HCT116 (cell line): ENCODE measurements around the gene HSPB8. TPM values are rescaled to one million over a fixed set of nuclear protein-coding genes. Genes with fewer than 3 reads are reported as not detected.

Source experiments
- ATAC-seq: fragments of 200-7000 bp; cut with Tn5 transposase; 2 replicates; pipeline ENCODE4 v1.9.1; 2020; ENCODE audit warnings: mild to moderate bottlenecking, moderate library complexity
- BruUV-seq: library from RNA; stranded (reverse); fragments of 400-500 nt; replicated peaks from 2 replicates; lab custom pipeline; 2021; lab: Mats Ljungman, UMichigan
- CTCF ChIA-PET: fragments of 300-600 bp; sonication (Branson Sonifier 250); formaldehyde crosslinking; loops from one replicate; lab custom pipeline; 2021; ENCODE audit warnings: antibody characterized with exemption; lab: Charles Lee
- POLR2A ChIA-PET: fragments of 300-600, 350-600 bp; sonication (Branson Sonifier 250); formaldehyde crosslinking; loops from one replicate; lab custom pipeline; 2021; ENCODE audit warnings: antibody characterized with exemption; lab: Charles Lee
- RAD21 ChIA-PET, 2 experiments: fragments of 300-600 bp; sonication (Branson Sonifier 250); formaldehyde crosslinking; loops; one replicate each; lab custom pipeline; 2023; ENCODE audit warnings: low total read pairs in 2 of 2; ENCODE audit not compliant: uncharacterized antibody in 2 of 2, unreplicated experiment in 2 of 2, low non-redundant PET in 1 of 2; lab: Charles Lee
- DNase-seq: peaks from one replicate; pipeline ENCODE4 v3.0.0-alpha.2; 2010; ENCODE audit warnings: low read depth, low spot score
- H2AFZ ChIP-seq: fragments of 200-600 bp; shearing (Covaris generic), sonication (generic); 2 replicates; pipeline ENCODE4 v1.6.1; 2017; ENCODE audit warnings: low read depth, mixed run types, mixed read lengths, antibody characterized with exemption, low read length; ENCODE audit not compliant: poor library complexity, severe bottlenecking
- H3K27ac ChIP-seq: 2 replicates; pipeline ENCODE4 v1.5.1; 2012; ENCODE audit warnings: low read depth, low read length
- H3K27me3 ChIP-seq: fragments of 200-600 bp; sonication (generic); 2 replicates; pipeline ENCODE4 v1.6.1; 2016; ENCODE audit warnings: mixed run types, low read length, mixed read lengths; ENCODE audit not compliant: insufficient read depth
- H3K36me3 ChIP-seq, 2 experiments: fragments of 200-500 bp in 1 of 2; fragments of 200-600 bp in 1 of 2; sonication (Bioruptor generic) in 1 of 2; sonication (generic) in 1 of 2; 2 replicates each; pipeline versions ENCODE4 v1.5.1 to v1.6.1; 2014 to 2016; ENCODE audit warnings: low read length in 2 of 2, inconsistent platforms in 1 of 2, mixed read lengths in 1 of 2, mixed run types in 1 of 2; ENCODE audit not compliant: insufficient read depth in 2 of 2, control insufficient read depth in 1 of 2
- H3K4me1 ChIP-seq, 2 experiments: fragments of 200-600 bp in 1 of 2; sonication (generic) in 1 of 2; 2 replicates each; pipeline versions ENCODE4 v1.5.1 to v1.6.1; 2012 to 2017; ENCODE audit warnings: low read length in 2 of 2, inconsistent platforms in 1 of 2, mild to moderate bottlenecking in 1 of 2, mixed read lengths in 1 of 2, mixed run types in 1 of 2, moderate library complexity in 1 of 2; ENCODE audit not compliant: insufficient read depth in 2 of 2, control insufficient read depth in 1 of 2
- H3K4me2 ChIP-seq: fragments of 200-600 bp; sonication (generic); 2 replicates; pipeline ENCODE4 v1.6.1; 2017; ENCODE audit warnings: mixed run types, low read length, mixed read lengths
- H3K4me3 ChIP-seq, 2 experiments: fragments of 200-600 bp in 1 of 2; sonication (generic) in 1 of 2; replicated peaks in 1 of 2; 2 replicates each; pipeline ENCODE4 v1.5.1; 2011 to 2016; ENCODE audit warnings: low read length in 2 of 2, control low read depth in 1 of 2, low read depth in 1 of 2, mild to moderate bottlenecking in 1 of 2, mixed read lengths in 1 of 2, mixed run types in 1 of 2
- H3K79me2 ChIP-seq: fragments of 200-600 bp; sonication (generic); 2 replicates; pipeline ENCODE4 v1.6.1; 2017; ENCODE audit warnings: mild to moderate bottlenecking, mixed run types, low read length, moderate library complexity, mixed read lengths; ENCODE audit not compliant: insufficient read depth
- H3K9ac ChIP-seq: fragments of 200-600 bp; sonication (generic); 2 replicates; pipeline ENCODE4 v1.6.1; 2016; ENCODE audit warnings: low read length, mixed read lengths
- H3K9me2 ChIP-seq: fragments of 200-600 bp; sonication (generic), shearing (Covaris generic); 2 replicates; pipeline ENCODE4 v1.6.1; 2017; ENCODE audit warnings: mixed run types, mild to moderate bottlenecking, moderate library complexity; ENCODE audit not compliant: insufficient read depth
- H3K9me3 ChIP-seq, 2 experiments: fragments of 200-500 bp in 1 of 2; fragments of 200-600 bp in 1 of 2; sonication (Bioruptor generic) in 1 of 2; sonication (generic) in 1 of 2; 2 replicates each; pipeline ENCODE4 v1.6.1; 2014 to 2017; ENCODE audit warnings: low read length in 2 of 2, mixed read lengths in 2 of 2, inconsistent platforms in 1 of 2, low read depth in 1 of 2, mild to moderate bottlenecking in 1 of 2, mixed run types in 1 of 2, moderate library complexity in 1 of 2; ENCODE audit not compliant: control insufficient read depth in 1 of 2, insufficient read depth in 1 of 2
- H4K20me1 ChIP-seq: fragments of 200-600 bp; sonication (generic), shearing (Covaris generic); 2 replicates; pipeline ENCODE4 v1.6.1; 2017; ENCODE audit warnings: mixed run types, mild to moderate bottlenecking, moderate library complexity; ENCODE audit not compliant: insufficient read depth
- CBX3 ChIP-seq: IDR thresholded peaks from 2 replicates; pipeline ENCODE4 v1.6.1; 2012; ENCODE audit warnings: low read depth
- CEBPB ChIP-seq: IDR thresholded peaks from 2 replicates; pipeline ENCODE4 v1.6.1; 2012; ENCODE audit warnings: low read depth
- EGR1 ChIP-seq: IDR thresholded peaks from 2 replicates; pipeline ENCODE4 v1.6.1; 2012; ENCODE audit warnings: low read depth
- ELF1 ChIP-seq: IDR thresholded peaks from 2 replicates; pipeline ENCODE4 v1.6.1; 2012; ENCODE audit warnings: low read depth, borderline replicate concordance
- MAX ChIP-seq: IDR thresholded peaks from 2 replicates; pipeline ENCODE4 v1.6.1; 2012
- REST ChIP-seq: IDR thresholded peaks from 2 replicates; pipeline ENCODE4 v1.6.1; 2012; ENCODE audit warnings: low read depth
- SRF ChIP-seq: IDR thresholded peaks from 2 replicates; pipeline ENCODE4 v1.6.1; 2012; ENCODE audit warnings: low read depth
- TCF7L2 ChIP-seq: IDR thresholded peaks from 2 replicates; pipeline ENCODE4 v1.7.0; 2011; ENCODE audit warnings: borderline replicate concordance, inconsistent platforms; ENCODE audit not compliant: insufficient read depth, insufficient read length; ENCODE audit errors: extremely low read depth
- ZBTB33 ChIP-seq: IDR thresholded peaks from 2 replicates; pipeline ENCODE4 v1.6.1; 2011; ENCODE audit warnings: mild to moderate bottlenecking, low read length, moderate library complexity; ENCODE audit not compliant: insufficient replicate concordance; ENCODE audit errors: extremely low read depth
- ZFX ChIP-seq: fragments of 450-650 bp; IDR thresholded peaks from 2 replicates; pipeline ENCODE4 v1.6.1; 2017
- ZNF274 ChIP-seq: fragments of 200-500 bp; sonication (Bioruptor generic); IDR thresholded peaks from 2 replicates; pipeline ENCODE4 v1.6.1; 2014; ENCODE audit warnings: mild to moderate bottlenecking, low read depth, low read length, inconsistent platforms
- intact Hi-C: fragments of 100-400 bp; cut with micrococcal nuclease; formaldehyde crosslinking; loops from 2 replicates; pipeline ENCODE4 v1.10.0; 2022
- total RNA-seq: library from RNA; stranded (reverse); gene quantifications from one replicate; pipeline ENCODE4 v1.2.1, GENCODE V29; 2021; ENCODE audit not compliant: unreplicated experiment

Gene HSPB8
- total RNA-seq, 1 experiment from 2014 or later, result 3.5 TPM

- H3K4me1 ChIP-seq, result peaks cover 8 to 12% of the 10 kb centered on the region in 2 experiments; a peak in 3 of 4 replicates
- no peaks in the 10 kb centered on the region for H3K27me3 ChIP-seq
- no peaks in the 10 kb centered on the region for H4K20me1 ChIP-seq
- no peaks in the 10 kb centered on the region for H3K79me2 ChIP-seq
- TF ChIP-seq ELF1, result no peak
- TF ChIP-seq REST, result no peak
- TF ChIP-seq ZFX, result no peak
- no peak overlapping the region for H3K9ac ChIP-seq
- no peak overlapping the region for H2AFZ ChIP-seq
- BruUV-seq, result no TSS peak
- intact Hi-C loops, result no loop called here
- H3K36me3 ChIP-seq, result no peaks in the 10 kb centered on the region
- H3K4me3 ChIP-seq, result no peak overlapping the region
- RAD21 ChIA-PET, result no interaction called here
- ATAC-seq (no peak), DNase-seq (no peak)
- no peaks in the 10 kb centered on the region for H3K9me2 ChIP-seq
- POLR2A ChIA-PET, result no interaction called here
- H3K4me2 ChIP-seq, result no peak overlapping the region
- no peaks in the 10 kb centered on the region for H3K9me3 ChIP-seq
- H3K27ac ChIP-seq, result no peak overlapping the region
- CTCF ChIA-PET, result no interaction called here
These were observed 7.4 kb upstream of the HSPB8 start for GRCh38 chr12:119171291-119171690.

- no peak overlapping the region for H3K4me2 ChIP-seq
- CTCF ChIA-PET, result no interaction called here
- no peak for TF ChIP-seq MAX
- TF ChIP-seq ZNF274, result no peak
- no peak for TF ChIP-seq TCF7L2
- TF ChIP-seq CBX3, result no peak
- TF ChIP-seq ELF1, result no peak
- TF ChIP-seq SRF, result no peak
- TF ChIP-seq EGR1, result no peak
- no peak for TF ChIP-seq CEBPB
- TF ChIP-seq ZBTB33, result no peak
These were observed 6.9 kb upstream of the HSPB8 start for GRCh38 chr12:119171691-119172425.

More at GRCh38 chr12:119171691-119172425, 6.9 kb upstream of the HSPB8 start:
- H3K9me2 ChIP-seq, result no peaks in the 10 kb centered on the region
- intact Hi-C loops, result no loop called here
- H2AFZ ChIP-seq, result no peak overlapping the region
- no peaks in the 10 kb centered on the region for H3K9me3 ChIP-seq
- ChIA-PET POLR2A (no interaction called here), RAD21 (no interaction called here)
- H3K27ac ChIP-seq, result no peak overlapping the region
- H3K36me3 ChIP-seq, result no peaks in the 10 kb centered on the region
- H3K4me3 ChIP-seq, result no peak overlapping the region
- no peaks in the 10 kb centered on the region for H3K79me2 ChIP-seq
- ATAC-seq (no peak), DNase-seq (no peak)
- no peaks in the 10 kb centered on the region for H3K27me3 ChIP-seq
- H4K20me1 ChIP-seq, result no peaks in the 10 kb centered on the region
- no peak overlapping the region for H3K9ac ChIP-seq
- H3K4me1 ChIP-seq, result peaks cover 14 to 18% of the 10 kb centered on the region in 2 experiments; a peak in 3 of 4 replicates
- no TSS peak for BruUV-seq
